ENCODE measurements around the gene NFX1. TPM values are rescaled to one million over a fixed set of nuclear protein-coding genes. Genes with fewer than 3 reads are reported as not detected.
"Not testable (repeated sequence)": the region's sequence is repeated elsewhere in the genome, so short reads cannot be mapped to it uniquely, and the experiment has no call there.

Gene NFX1
- total and polyA plus RNA-seq, 9 of the 15 experiments (the other 6 are each of a cell fraction or from before 2014, with no cell fraction given), result 8.8 to 38.9 (median 26.8) TPM

- TF ChIP-seq MAZ (CRISPR knock-in tag; conservative IDR thresholded peaks at IDR 0.05 in 1 of 2, IDR thresholded peaks at IDR 0.05 in 1 of 2) (no peak), ELF1 (tag; IDR thresholded peaks at IDR 0.05) (no peak), USF2 (CRISPR knock-in tag; IDR thresholded peaks at IDR 0.05) (no peak), RFX5 (IDR thresholded peaks at IDR 0.05; ENCODE audit: low read depth, low read length) (no peak), ZNF263 (CRISPR knock-in tag; IDR thresholded peaks at IDR 0.05; ENCODE audit: borderline replicate concordance) (no peak)
These were observed 91.0 kb downstream of the NFX1 start (continued) for GRCh38 chr9:33381231-33381791.

- H3K4me1 ChIP-seq (replicated peaks in 1 of 2; ENCODE audit: control insufficient read depth in 2 of 2, insufficient read depth in 2 of 2, low read length in 2 of 2); H3K9me1 ChIP-seq (ENCODE audit: control insufficient read depth, insufficient read depth, low read length); FAIRE-seq; H3K79me2 ChIP-seq (ENCODE audit: control insufficient read depth, insufficient read depth, low read length); H3K9ac ChIP-seq (ENCODE audit: insufficient read depth in 1 of 2, low read depth in 2 of 2, low read length in 2 of 2); in situ Hi-C loops (cut with MboI); ATAC-seq; H3K4me3 ChIP-seq; intact Hi-C loops (cut with micrococcal nuclease); H3K27me3 ChIP-seq (ENCODE audit: control insufficient read depth in 2 of 2, insufficient read depth in 2 of 2, low read length in 2 of 2); H4K20me1 ChIP-seq (replicated peaks; ENCODE audit: control insufficient read depth, insufficient read depth, low read length); DNase-seq (ENCODE audit: extremely low read depth in 1 of 4, low spot score in 3 of 4); H3K27ac ChIP-seq (ENCODE audit: extremely low read depth, low read depth, low read length); POLR2A ChIA-PET; BruUV-seq (replicated peaks); H3K36me3 ChIP-seq (ENCODE audit: control insufficient read depth, insufficient read depth, low read length); CTCF ChIA-PET (ENCODE audit: low intra/inter-chr PET ratio); H3K9me3 ChIP-seq (replicated peaks; ENCODE audit: control insufficient read depth, insufficient read depth, low read depth, low read length); H3K4me2 ChIP-seq (ENCODE audit: insufficient read depth, low read length); H2AFZ ChIP-seq (ENCODE audit: low read depth, low read length); TF ChIP-seq ATF3 (CRISPR knock-in tag; conservative IDR thresholded peaks at IDR 0.05): not testable (repeated sequence)
- TF ChIP-seq ATF3 (IDR thresholded peaks at IDR 0.05), result peak; percentile 23; the same call in 1 of the 2 replicates
- WGBS (ENCODE audit: insufficient coverage, low coverage, missing lambda C conversion rate), result 64% methylated on average over 3 of the region's 10 CpGs
These were observed 92.1 kb downstream of the NFX1 start for GRCh38 chr9:33382397-33382796.

- in situ Hi-C loops (cut with MboI); H3K9me1 ChIP-seq (ENCODE audit: control insufficient read depth, insufficient read depth, low read length): not testable (repeated sequence)
These were observed 93.1 kb downstream of the NFX1 start for GRCh38 chr9:33383396-33383795.

More at GRCh38 chr9:33383396-33383795, 93.1 kb downstream of the NFX1 start:
- intact Hi-C loops (cut with micrococcal nuclease); POLR2A ChIA-PET; H3K4me3 ChIP-seq; CTCF ChIA-PET (ENCODE audit: low intra/inter-chr PET ratio); DNase-seq (ENCODE audit: extremely low read depth in 1 of 4, low spot score in 3 of 4); H3K4me1 ChIP-seq (replicated peaks in 1 of 2; ENCODE audit: control insufficient read depth in 2 of 2, insufficient read depth in 2 of 2, low read length in 2 of 2); H3K27me3 ChIP-seq (ENCODE audit: control insufficient read depth in 2 of 2, insufficient read depth in 2 of 2, low read length in 2 of 2); H3K79me2 ChIP-seq (ENCODE audit: control insufficient read depth, insufficient read depth, low read length); H2AFZ ChIP-seq (ENCODE audit: low read depth, low read length); FAIRE-seq; H3K27ac ChIP-seq (ENCODE audit: extremely low read depth, low read depth, low read length); H3K4me2 ChIP-seq (ENCODE audit: insufficient read depth, low read length); H3K9ac ChIP-seq (ENCODE audit: insufficient read depth in 1 of 2, low read depth in 2 of 2, low read length in 2 of 2); H3K36me3 ChIP-seq (ENCODE audit: control insufficient read depth, insufficient read depth, low read length); ATAC-seq; H4K20me1 ChIP-seq (replicated peaks; ENCODE audit: control insufficient read depth, insufficient read depth, low read length); BruUV-seq (replicated peaks); H3K9me3 ChIP-seq (replicated peaks; ENCODE audit: control insufficient read depth, insufficient read depth, low read depth, low read length): not testable (repeated sequence)
- 67% methylated on average over 10 of the region's 11 CpGs for WGBS (ENCODE audit: insufficient coverage, low coverage, missing lambda C conversion rate)

Data from K562 (cell line).